SK-N-SH (cell line): ENCODE results near the gene KIF21B. TPM values are rescaled to one million over a fixed set of nuclear protein-coding genes. Genes with fewer than 3 reads are reported as not detected.

Experiments used
- CTCF ChIA-PET: fragments of 300-600, 350-600 bp; formaldehyde crosslinking; extraction: SDS; loops from one replicate; lab custom pipeline; 2021; lab: Yijun Ruan, JAX
- POLR2A ChIA-PET: fragments of 350-600 bp; sonication (Branson Sonifier 250); formaldehyde crosslinking; extraction: SDS; loops from one replicate; lab custom pipeline; 2020; ENCODE audit warnings: antibody characterized with exemption, inconsistent platforms; lab: Yijun Ruan, JAX
- DNase-seq: peaks from one replicate; pipeline ENCODE4 v3.0.0; 2012
- H2AFZ ChIP-seq: fragments of 200-600 bp; sonication (generic); 2 replicates; pipeline ENCODE4 v1.8.1; 2016; ENCODE audit warnings: antibody characterized with exemption, mild to moderate bottlenecking, low read depth
- H3F3A ChIP-seq: fragments of 200-600 bp; sonication (generic); replicated peaks from 2 replicates; pipeline ENCODE3; 2016; ENCODE audit warnings: antibody characterized with exemption, mild to moderate bottlenecking; ENCODE audit not compliant: insufficient read depth
- H3K27ac ChIP-seq, 2 experiments: fragments of 200-500 bp in 1 of 2; fragments of 200-600 bp in 1 of 2; sonication (Bioruptor generic) in 1 of 2; sonication (generic), shearing (Covaris generic) in 1 of 2; 2 replicates each; pipeline versions ENCODE4 v1.5.1 to v1.6.1; 2014 to 2016; ENCODE audit warnings: low read depth in 2 of 2, inconsistent platforms in 1 of 2, low read length in 1 of 2, mild to moderate bottlenecking in 1 of 2, mixed read lengths in 1 of 2
- H3K27me3 ChIP-seq: fragments of 200-600 bp; sonication (generic), shearing (Covaris generic); 2 replicates; pipeline ENCODE4 v1.6.1; 2016; ENCODE audit warnings: mixed run types; ENCODE audit not compliant: insufficient read depth
- H3K36me3 ChIP-seq, 2 experiments: fragments of 200-500 bp in 1 of 2; fragments of 200-600 bp in 1 of 2; sonication (Bioruptor generic) in 1 of 2; sonication (generic) in 1 of 2; replicated peaks in 1 of 2; 2 replicates each; pipeline versions ENCODE3 to v1.5.1; 2014 to 2016; ENCODE audit warnings: low read length in 1 of 2, mild to moderate bottlenecking in 1 of 2; ENCODE audit not compliant: insufficient read depth in 2 of 2, control insufficient read depth in 1 of 2
- H3K4me1 ChIP-seq, 2 experiments: fragments of 200-500 bp in 1 of 2; fragments of 200-600 bp in 1 of 2; sonication (Bioruptor generic) in 1 of 2; sonication (generic), shearing (Covaris generic) in 1 of 2; 2 replicates each; pipeline versions ENCODE4 v1.5.1 to v1.6.1; 2014 to 2016; ENCODE audit warnings: low read depth in 1 of 2, low read length in 1 of 2, mixed run types in 1 of 2; ENCODE audit not compliant: insufficient read depth in 2 of 2, control insufficient read depth in 1 of 2
- H3K4me2 ChIP-seq: fragments of 200-600 bp; sonication (generic), shearing (Covaris generic); 2 replicates; pipeline ENCODE4 v1.6.1; 2017; ENCODE audit warnings: mixed run types
- H3K4me3 ChIP-seq, 2 experiments: fragments of 200-500 bp in 1 of 2; fragments of 200-600 bp in 1 of 2; sonication (Bioruptor generic) in 1 of 2; sonication (generic), shearing (Covaris generic) in 1 of 2; 2 replicates each; pipeline versions ENCODE4 v1.5.1 to v1.8.1; 2014 to 2016; ENCODE audit warnings: low read depth in 2 of 2, inconsistent platforms in 1 of 2, low read length in 1 of 2, mild to moderate bottlenecking in 1 of 2, mixed read lengths in 1 of 2, moderate library complexity in 1 of 2
- H3K79me2 ChIP-seq: fragments of 200-600 bp; sonication (generic); 2 replicates; pipeline ENCODE4 v1.8.1; 2017; ENCODE audit warnings: mild to moderate bottlenecking; ENCODE audit not compliant: insufficient read depth
- H3K9ac ChIP-seq: fragments of 200-600 bp; sonication (generic); 2 replicates; pipeline ENCODE4 v1.6.1; 2017; ENCODE audit warnings: mixed run types
- H3K9me2 ChIP-seq: fragments of 200-600 bp; sonication (generic); 2 replicates; pipeline ENCODE4 v1.6.1; 2017; ENCODE audit warnings: mixed run types
- H3K9me3 ChIP-seq: fragments of 200-600 bp; sonication (generic); 2 replicates; pipeline ENCODE4 v1.6.1; 2017; ENCODE audit warnings: mixed run types, mild to moderate bottlenecking, moderate library complexity
- H4K20me1 ChIP-seq: fragments of 200-600 bp; sonication (generic); 2 replicates; pipeline ENCODE4 v1.6.1; 2017; ENCODE audit warnings: mild to moderate bottlenecking, mixed run types; ENCODE audit not compliant: insufficient read depth
- ELF1 ChIP-seq: IDR thresholded peaks from 2 replicates; pipeline ENCODE4 v1.4.0; 2012
- EP300 ChIP-seq, 2 experiments: IDR thresholded peaks; 2 replicates each; pipeline versions ENCODE4 v1.4.0 to v1.6.1; 2012; ENCODE audit warnings: borderline replicate concordance in 1 of 2, low read depth in 1 of 2, low read length in 1 of 2
- FOSL2 ChIP-seq: IDR thresholded peaks from 2 replicates; pipeline ENCODE4 v1.4.0; 2012; ENCODE audit warnings: low read depth, mild to moderate bottlenecking, moderate library complexity, borderline replicate concordance
- FOXJ3 ChIP-seq: sonication (generic); formaldehyde crosslinking; IDR thresholded peaks from 2 replicates; pipeline ENCODE4 v1.5.1; 2020; ENCODE audit warnings: mild to moderate bottlenecking, missing genetic modification reagents
- FOXM1 ChIP-seq: IDR thresholded peaks from 2 replicates; pipeline ENCODE4 v1.4.0; 2012; ENCODE audit warnings: low read depth, mild to moderate bottlenecking
- GABPA ChIP-seq: IDR thresholded peaks from 2 replicates; pipeline ENCODE4 v1.4.0; 2012; ENCODE audit warnings: low read depth, mild to moderate bottlenecking
- GATA2 ChIP-seq: sonication (generic); formaldehyde crosslinking; IDR thresholded peaks from 2 replicates; pipeline ENCODE4 v1.5.0; 2020; ENCODE audit warnings: mild to moderate bottlenecking, missing genetic modification reagents
- JUND ChIP-seq: IDR thresholded peaks from 2 replicates; pipeline ENCODE4 v1.4.0; 2012
- MEF2A ChIP-seq: IDR thresholded peaks from 2 replicates; pipeline ENCODE4 v1.4.0; 2012; ENCODE audit warnings: low read depth, borderline replicate concordance
- MXI1 ChIP-seq: IDR thresholded peaks from 2 replicates; pipeline ENCODE4 v1.6.1; 2012; ENCODE audit warnings: mild to moderate bottlenecking, low read depth, low read length, improper control_type of control experiment
- NFIC ChIP-seq: IDR thresholded peaks from 2 replicates; pipeline ENCODE4 v1.4.0; 2012; ENCODE audit warnings: borderline replicate concordance
- NRF1 ChIP-seq: IDR thresholded peaks from 2 replicates; pipeline ENCODE4 v1.6.1; 2012; ENCODE audit warnings: low read depth, mild to moderate bottlenecking, low read length
- POLR2AphosphoS5 ChIP-seq: IDR thresholded peaks from 2 replicates; pipeline ENCODE4 v1.6.1; 2012; ENCODE audit warnings: low read depth, low read length
- RCOR1 ChIP-seq: fragments of 150-350 bp; IDR thresholded peaks from 2 replicates; pipeline ENCODE4 v1.6.1; 2017; ENCODE audit warnings: antibody characterized with exemption, low read length
- RXRA ChIP-seq: IDR thresholded peaks from 2 replicates; pipeline ENCODE4 v1.4.0; 2012; ENCODE audit warnings: low read depth, mild to moderate bottlenecking, borderline replicate concordance
- SMC3 ChIP-seq: IDR thresholded peaks from 2 replicates; pipeline ENCODE4 v1.6.1; 2012; ENCODE audit warnings: low read depth, low read length, improper control_type of control experiment
- TAF1 ChIP-seq: IDR thresholded peaks from 2 replicates; pipeline ENCODE4 v1.6.1; 2012; ENCODE audit warnings: low read depth, mild to moderate bottlenecking, low read length, moderate library complexity, borderline replicate concordance
- TCF12 ChIP-seq: IDR thresholded peaks from 2 replicates; pipeline ENCODE4 v1.4.0; 2012
- YY1 ChIP-seq: IDR thresholded peaks from 2 replicates; pipeline ENCODE4 v1.4.0; 2012; ENCODE audit warnings: low read depth, mild to moderate bottlenecking
- WGBS: methylation state at CpG from one replicate; pipeline ENCODE4 v1.1.6; 2017; ENCODE audit warnings: low lambda C conversion rate; 5-methylcytosine and 5-hydroxymethylcytosine counted together
- polyA plus RNA-seq, 3 experiments: library from polyadenylated mRNA; depleted of rRNA; stranded (reverse); fragments of >200 nt; gene quantifications; 2 replicates each; pipeline ENCODE4 v1.2.3, GENCODE V29; 2012
- TF ChIP-seq, protein P1 (sequence below): IDR thresholded peaks from 2 replicates; pipeline ENCODE4; 2012
- TF ChIP-seq, protein P2 (sequence below): IDR thresholded peaks from 2 replicates; pipeline ENCODE4 v1.4.0; 2012; ENCODE audit warnings: low read depth, borderline replicate concordance
- TF ChIP-seq, protein P3 (sequence below): IDR thresholded peaks from 2 replicates; pipeline ENCODE4 v1.4.0; 2012; ENCODE audit warnings: low read depth
- TF ChIP-seq, protein P4 (sequence below): fragments of 200-600 bp; sonication (generic); IDR thresholded peaks from 2 replicates; pipeline ENCODE4 v1.6.1; 2017; ENCODE audit warnings: antibody characterized with exemption, mild to moderate bottlenecking, moderate library complexity
- TF ChIP-seq, protein P5 (sequence below): fragments of 150-350 bp; IDR thresholded peaks from 2 replicates; pipeline ENCODE4 v1.6.1; 2016; ENCODE audit warnings: mild to moderate bottlenecking, low read depth, low read length

Gene KIF21B
- polyA plus RNA-seq, 1 of the 3 experiments (the other 2 are of a cell fraction): 0.26 TPM

DNA sequence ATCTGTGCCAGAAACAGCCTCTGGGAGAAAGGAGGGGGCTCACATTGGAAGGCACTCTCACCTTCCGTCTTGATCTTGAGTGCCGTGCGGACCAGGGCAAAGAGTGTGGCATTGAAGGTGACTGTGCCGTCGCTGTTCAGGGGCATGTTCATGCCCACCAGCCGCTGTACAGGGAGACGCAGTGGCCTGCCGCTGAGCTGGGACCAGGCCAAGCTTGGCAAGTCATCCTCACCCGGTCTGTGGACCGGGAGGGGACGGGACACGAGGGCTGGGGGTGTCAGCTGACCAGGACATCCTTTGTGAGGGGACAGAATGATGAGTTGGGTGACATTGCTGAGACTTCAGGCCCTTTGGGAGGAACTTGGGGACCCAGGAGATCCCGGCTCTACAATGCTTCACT, 25.0 kb upstream of the KIF21B start:
- Histone ChIP-seq H4K20me1 (no peaks in the 10 kb centered on the region), H2AFZ (no peak overlapping the region), H3K4me3 (no peak overlapping the region), H3K79me2 (no peaks in the 10 kb centered on the region), H3K9me3 (no peaks in the 10 kb centered on the region), H3K27me3 (peaks cover 52% of the 10 kb centered on the region), H3K36me3 (no peaks in the 10 kb centered on the region), H3F3A (no peaks in the 10 kb centered on the region), H3K4me1 (peaks cover 0 to 5% of the 10 kb centered on the region in 2 experiments; a peak in 1 of 4 replicates), H3K27ac (no peak overlapping the region), H3K9me2 (no peaks in the 10 kb centered on the region), H3K4me2 (no peak overlapping the region), H3K9ac (no peak overlapping the region)
- ChIA-PET CTCF (interaction anchor here (0.8 to 21.0 kb wide), 6 partner anchors 9 to 79 kb away, joined by 3 to 277 read pairs (median 4); no protein-coding TSS in a partner anchor), POLR2A (no interaction called here)
- 78% methylated on average over 7 of the region's 13 CpGs for WGBS
- DNase-seq: no peak
- no peak for TF ChIP-seq FOSL2
- TF ChIP-seq MEF2A: no peak
- no peak for TF ChIP-seq YY1
- no peak for TF ChIP-seq RCOR1
- TF ChIP-seq ELF1: no peak
- TF ChIP-seq, protein P1, sequence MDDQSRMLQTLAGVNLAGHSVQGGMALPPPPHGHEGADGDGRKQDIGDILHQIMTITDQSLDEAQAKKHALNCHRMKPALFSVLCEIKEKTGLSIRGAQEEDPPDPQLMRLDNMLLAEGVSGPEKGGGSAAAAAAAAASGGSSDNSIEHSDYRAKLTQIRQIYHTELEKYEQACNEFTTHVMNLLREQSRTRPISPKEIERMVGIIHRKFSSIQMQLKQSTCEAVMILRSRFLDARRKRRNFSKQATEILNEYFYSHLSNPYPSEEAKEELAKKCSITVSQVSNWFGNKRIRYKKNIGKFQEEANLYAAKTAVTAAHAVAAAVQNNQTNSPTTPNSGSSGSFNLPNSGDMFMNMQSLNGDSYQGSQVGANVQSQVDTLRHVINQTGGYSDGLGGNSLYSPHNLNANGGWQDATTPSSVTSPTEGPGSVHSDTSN: no peak
- TF ChIP-seq, protein P2, sequence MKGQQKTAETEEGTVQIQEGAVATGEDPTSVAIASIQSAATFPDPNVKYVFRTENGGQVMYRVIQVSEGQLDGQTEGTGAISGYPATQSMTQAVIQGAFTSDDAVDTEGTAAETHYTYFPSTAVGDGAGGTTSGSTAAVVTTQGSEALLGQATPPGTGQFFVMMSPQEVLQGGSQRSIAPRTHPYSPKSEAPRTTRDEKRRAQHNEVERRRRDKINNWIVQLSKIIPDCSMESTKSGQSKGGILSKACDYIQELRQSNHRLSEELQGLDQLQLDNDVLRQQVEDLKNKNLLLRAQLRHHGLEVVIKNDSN: no peak
- TF ChIP-seq, protein P3, sequence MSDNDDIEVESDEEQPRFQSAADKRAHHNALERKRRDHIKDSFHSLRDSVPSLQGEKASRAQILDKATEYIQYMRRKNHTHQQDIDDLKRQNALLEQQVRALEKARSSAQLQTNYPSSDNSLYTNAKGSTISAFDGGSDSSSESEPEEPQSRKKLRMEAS: no peak
- no peak for TF ChIP-seq RXRA
- TF ChIP-seq SMC3: no peak
- no peak for TF ChIP-seq TAF1
- TF ChIP-seq TCF12: no peak
- no peak for TF ChIP-seq NRF1
- TF ChIP-seq GABPA: no peak

DNA sequence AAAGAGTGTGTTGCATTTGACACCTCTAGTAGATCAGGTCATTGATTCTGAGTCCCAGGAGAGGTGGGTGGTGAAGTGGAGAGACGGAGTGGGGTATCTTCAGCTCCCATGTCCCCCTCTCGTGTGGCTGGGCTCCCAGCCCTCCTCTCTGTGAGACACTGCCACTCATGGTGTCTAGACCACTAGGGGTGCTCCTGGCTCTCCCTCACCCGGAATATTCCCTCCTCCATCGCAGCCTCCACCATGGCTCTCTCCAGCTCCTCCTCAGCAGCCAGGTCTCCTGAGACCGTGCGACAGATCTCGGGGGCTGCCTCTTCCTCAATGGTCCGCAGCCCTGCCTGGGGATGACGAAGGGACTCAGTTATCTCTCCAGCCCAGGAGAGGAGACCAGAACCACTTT, 20.6 kb upstream of the KIF21B start:
- DNase-seq: no peak
- no peaks in the 10 kb centered on the region for H3K9me2 ChIP-seq
- H4K20me1 ChIP-seq: no peaks in the 10 kb centered on the region
- H3K4me3 ChIP-seq: no peak overlapping the region
- peaks cover 24% of the 10 kb centered on the region for H3K27me3 ChIP-seq
- no peak overlapping the region for H3K27ac ChIP-seq
- H2AFZ ChIP-seq: no peak overlapping the region
- no peak overlapping the region for H3K4me2 ChIP-seq
- ChIA-PET CTCF (interaction anchor here (0.5 to 21.0 kb wide), 7 partner anchors 11 to 431 kb away, joined by 3 to 277 read pairs (median 4); partner anchors contain the start of gene KIF21B), POLR2A (interaction anchor here (0.6 kb wide), 1 partner anchor 12 kb away, joined by 4 read pairs; no protein-coding TSS in a partner anchor)
- H3F3A ChIP-seq: no peaks in the 10 kb centered on the region
- 57% methylated on average over 5 of the region's 9 CpGs for WGBS
- no peak overlapping the region for H3K9ac ChIP-seq
- peaks cover 0 to 7% of the 10 kb centered on the region in 2 experiments; a peak in 1 of 4 replicates for H3K4me1 ChIP-seq
- H3K36me3 ChIP-seq: no peaks in the 10 kb centered on the region
- H3K79me2 ChIP-seq: no peaks in the 10 kb centered on the region
- no peaks in the 10 kb centered on the region for H3K9me3 ChIP-seq
- TF ChIP-seq NRF1 (no peak), MXI1 (no peak), YY1 (no peak), ELF1 (no peak), RXRA (no peak), GABPA (no peak), FOXJ3 (CRISPR knock-in tag) (no peak), RCOR1 (no peak), POLR2AphosphoS5 (no peak), NFIC (no peak), JUND (no peak), MEF2A (no peak), FOXM1 (no peak), GATA2 (no peak), EP300 (IDR thresholded peaks at IDR 0.05; ENCODE audit: borderline replicate concordance in 1 of 2, low read depth in 1 of 2, low read length in 1 of 2) (no peak)
- TF ChIP-seq, protein P4, sequence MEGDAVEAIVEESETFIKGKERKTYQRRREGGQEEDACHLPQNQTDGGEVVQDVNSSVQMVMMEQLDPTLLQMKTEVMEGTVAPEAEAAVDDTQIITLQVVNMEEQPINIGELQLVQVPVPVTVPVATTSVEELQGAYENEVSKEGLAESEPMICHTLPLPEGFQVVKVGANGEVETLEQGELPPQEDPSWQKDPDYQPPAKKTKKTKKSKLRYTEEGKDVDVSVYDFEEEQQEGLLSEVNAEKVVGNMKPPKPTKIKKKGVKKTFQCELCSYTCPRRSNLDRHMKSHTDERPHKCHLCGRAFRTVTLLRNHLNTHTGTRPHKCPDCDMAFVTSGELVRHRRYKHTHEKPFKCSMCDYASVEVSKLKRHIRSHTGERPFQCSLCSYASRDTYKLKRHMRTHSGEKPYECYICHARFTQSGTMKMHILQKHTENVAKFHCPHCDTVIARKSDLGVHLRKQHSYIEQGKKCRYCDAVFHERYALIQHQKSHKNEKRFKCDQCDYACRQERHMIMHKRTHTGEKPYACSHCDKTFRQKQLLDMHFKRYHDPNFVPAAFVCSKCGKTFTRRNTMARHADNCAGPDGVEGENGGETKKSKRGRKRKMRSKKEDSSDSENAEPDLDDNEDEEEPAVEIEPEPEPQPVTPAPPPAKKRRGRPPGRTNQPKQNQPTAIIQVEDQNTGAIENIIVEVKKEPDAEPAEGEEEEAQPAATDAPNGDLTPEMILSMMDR: no peak
- TF ChIP-seq, protein P3: no peak
- TF ChIP-seq, protein P5, sequence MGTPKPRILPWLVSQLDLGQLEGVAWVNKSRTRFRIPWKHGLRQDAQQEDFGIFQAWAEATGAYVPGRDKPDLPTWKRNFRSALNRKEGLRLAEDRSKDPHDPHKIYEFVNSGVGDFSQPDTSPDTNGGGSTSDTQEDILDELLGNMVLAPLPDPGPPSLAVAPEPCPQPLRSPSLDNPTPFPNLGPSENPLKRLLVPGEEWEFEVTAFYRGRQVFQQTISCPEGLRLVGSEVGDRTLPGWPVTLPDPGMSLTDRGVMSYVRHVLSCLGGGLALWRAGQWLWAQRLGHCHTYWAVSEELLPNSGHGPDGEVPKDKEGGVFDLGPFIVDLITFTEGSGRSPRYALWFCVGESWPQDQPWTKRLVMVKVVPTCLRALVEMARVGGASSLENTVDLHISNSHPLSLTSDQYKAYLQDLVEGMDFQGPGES: no peak
